GM19238 (cell line): Measurements from ENCODE around the gene NOM1.
A peak's percentile ranks its signal among the peaks of the same experiment; 100 is the strongest.

ENCODE experiments used
- DNase-seq: peaks from one replicate; pipeline ENCODE4 v3.0.0; 2011; ENCODE audit warnings: low spot score; ENCODE audit not compliant: insufficient read length

NOM1 gene

GRCh38 chr7:157004521-157005455, 55.3 kb downstream of the NOM1 start:
- DNase-seq = no peak

DNA sequence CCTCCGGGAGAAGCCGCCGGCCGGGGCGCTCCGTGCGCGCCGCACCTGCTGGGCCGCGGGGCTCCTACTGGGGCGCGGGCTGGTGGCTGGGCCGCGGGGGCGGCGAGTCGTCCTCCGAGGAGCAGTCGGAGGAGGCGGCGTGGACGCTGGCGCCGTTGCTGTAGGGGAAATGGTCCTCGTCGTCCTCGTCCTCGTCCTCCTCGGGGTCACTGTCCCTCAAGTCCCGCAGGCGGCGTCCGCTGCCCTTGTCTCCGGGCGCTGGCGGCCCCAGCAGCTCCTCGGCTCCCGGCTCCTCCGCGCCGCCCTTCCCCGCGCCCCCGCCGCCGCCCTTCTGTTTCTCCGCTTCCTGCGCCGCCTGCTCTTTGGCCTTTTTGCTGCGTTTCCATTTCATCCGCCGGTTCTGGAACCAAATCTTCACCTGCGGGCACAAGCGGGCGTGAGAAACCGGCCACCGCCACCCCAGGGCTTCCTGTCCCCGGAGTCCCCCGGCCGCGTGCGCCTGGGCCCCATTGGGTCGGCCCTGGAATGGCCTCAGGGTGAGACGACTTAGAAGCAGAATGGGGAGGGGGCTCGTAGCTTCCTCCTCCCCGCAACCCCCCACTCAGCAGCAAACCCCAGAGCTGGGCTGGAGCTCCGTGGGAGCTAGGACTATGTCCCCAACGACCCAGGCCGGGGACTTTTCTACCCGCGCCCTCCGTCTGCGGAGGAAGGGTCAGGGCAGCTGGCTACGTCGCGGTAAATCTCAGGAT, 56.1 kb downstream of the NOM1 start:
- no peak for DNase-seq

DNA sequence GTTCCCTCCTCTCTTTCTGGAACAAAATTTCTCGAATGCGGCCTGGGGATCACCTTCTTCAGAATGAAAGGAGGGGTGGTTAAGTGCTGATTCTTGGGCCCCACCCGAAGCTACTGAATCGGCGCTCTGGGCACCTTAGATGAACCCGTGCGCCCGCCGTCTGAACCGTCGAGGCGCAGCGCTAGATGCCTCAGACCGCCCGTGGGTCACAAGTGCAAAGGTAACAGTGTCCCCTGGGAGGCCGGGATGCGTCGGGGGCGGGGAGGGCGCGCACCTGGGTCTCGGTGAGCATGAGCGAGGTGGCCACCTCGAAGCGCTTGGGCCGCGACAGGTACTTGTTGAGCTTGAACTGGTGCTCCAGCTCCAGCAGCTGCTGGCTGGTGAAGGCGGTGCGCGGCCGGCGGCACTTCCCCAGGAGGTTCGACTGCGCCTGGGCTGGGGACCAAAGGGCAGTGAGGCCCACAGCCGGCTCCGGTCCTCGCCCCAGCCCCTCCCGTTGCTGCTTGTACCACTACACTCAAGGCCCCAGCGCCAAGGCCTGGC, 56.8 kb downstream of the NOM1 start:
- DNase-seq = no peak

DNA sequence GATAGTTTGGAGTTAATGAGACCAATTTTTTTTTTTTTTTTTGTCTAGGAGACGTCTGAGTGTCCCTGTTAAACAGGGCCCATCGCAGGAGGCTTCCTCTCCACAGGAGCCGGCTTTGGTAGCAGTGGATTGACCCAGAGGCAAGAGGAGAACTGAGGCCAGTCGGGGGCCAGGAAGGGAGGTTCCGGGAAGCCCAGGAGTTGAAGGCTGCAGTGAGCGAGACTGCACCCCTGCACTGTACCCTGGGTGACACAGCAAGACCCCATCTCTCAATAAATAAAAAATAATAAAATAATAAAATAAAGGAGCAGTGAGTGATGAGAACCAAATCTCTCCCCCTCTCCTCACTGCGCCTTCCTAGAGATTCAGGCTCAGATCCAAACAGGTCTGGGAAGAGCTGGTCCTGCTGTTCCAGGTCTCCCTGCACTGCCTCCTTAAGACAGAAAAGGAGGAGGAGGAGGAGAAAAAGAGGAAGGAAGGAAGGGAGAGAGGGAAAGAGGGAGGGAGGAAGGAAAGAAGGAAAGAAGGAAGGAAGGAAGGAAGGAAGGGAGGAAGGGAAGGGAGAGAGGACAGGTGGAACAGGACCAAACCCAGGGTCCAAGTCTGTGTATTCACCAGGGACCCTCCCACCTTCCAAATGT, 57.4 kb downstream of the NOM1 start:
- DNase-seq = no peak

GRCh38 chr7:157007470-157008066, 58.1 kb downstream of the NOM1 start:
- DNase-seq = no peak

GRCh38 chr7:157008206-157009169, 59.0 kb downstream of the NOM1 start:
- DNase-seq = no peak

GRCh38 chr7:157009170-157009777, 59.8 kb downstream of the NOM1 start:
- no peak for DNase-seq

DNA sequence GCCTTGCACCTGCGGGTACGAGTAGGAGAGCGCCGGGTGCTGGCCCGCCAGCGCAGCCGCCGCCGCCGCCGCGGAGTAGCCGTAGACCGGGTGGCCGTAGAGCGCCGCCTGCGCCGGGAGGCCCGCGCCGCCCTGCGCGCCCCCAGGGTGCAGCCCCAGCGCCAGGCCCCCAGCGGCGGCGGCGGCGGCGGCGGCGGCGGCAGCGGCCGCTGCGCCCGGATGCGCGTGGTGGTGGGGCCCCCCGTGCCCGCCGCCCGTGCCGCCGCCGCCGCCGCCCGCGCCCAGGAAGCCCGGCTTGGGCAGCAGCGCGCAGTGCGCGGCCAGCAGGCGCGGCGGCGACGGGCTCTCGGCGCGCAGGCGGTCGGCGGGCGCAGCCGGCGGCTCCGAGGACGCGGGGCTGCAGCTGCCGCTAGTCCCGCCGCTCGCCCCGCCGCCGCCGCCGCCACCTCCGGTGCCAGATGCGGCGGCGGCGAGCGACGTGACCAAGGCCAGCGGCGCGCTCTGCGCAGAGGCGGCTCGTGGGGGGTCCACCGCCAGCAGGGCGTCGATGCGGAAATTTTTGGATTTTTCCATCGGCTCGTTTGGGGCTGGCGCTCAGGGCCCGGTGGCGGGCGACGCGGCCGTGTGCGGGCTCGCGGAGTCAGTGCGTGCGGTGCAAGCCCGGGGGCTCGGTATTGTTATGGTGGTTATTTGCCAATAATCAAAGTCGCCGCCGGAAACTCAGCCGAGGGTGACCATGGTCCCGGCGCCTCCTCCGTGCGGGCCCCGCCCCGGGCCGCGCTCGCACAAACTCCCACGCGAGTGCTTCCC, 60.5 kb downstream of the NOM1 start:
- DNase-seq = no peak

GRCh38 chr7:157010588-157011332, 61.2 kb downstream of the NOM1 start, which contains the start of gene MNX1:
TSS of gene MNX1 (minus strand) at chr7:157010663. CDS start at chr7:157010350, 313 bp downstream.
- peak; percentile 97 for DNase-seq

DNA sequence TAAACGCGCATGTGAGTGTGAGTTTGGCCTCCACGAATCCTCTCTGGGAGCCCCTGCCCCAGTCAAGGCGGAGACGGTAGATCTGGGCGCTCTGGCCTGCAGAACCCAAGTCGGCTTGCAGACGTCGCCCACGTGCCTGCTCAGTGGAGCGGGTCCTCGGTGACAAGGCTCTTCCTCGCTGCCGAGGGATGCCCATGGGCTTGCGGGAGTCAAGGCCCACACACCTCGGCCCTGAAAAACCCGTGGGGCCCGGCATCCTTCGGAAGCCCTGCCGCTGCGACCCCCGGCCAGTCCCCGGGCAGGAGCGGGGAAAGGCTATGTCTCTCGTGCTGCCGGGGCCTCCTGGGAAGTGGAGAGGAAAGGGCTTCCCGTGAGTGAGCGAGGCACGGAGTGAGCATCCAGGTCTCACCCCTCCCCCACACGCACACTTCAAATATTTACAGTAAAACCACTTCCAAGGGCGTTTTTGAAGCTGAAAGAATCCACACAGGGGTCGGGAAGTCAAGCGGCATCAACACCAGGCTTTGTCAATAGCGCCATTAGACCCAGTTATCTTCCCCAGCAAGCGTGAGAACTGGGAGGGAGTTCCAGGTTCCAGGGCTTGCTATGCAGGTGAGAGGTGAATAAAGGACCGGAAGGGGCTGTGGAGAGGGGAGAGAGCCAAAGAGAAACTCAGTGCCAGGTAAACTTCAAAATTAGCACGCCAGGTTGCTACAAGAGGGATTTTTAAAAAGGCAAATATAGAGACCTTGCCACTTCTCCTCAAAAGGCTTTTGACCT, 62.0 kb downstream of the NOM1 start:
- DNase-seq = no peak

DNA sequence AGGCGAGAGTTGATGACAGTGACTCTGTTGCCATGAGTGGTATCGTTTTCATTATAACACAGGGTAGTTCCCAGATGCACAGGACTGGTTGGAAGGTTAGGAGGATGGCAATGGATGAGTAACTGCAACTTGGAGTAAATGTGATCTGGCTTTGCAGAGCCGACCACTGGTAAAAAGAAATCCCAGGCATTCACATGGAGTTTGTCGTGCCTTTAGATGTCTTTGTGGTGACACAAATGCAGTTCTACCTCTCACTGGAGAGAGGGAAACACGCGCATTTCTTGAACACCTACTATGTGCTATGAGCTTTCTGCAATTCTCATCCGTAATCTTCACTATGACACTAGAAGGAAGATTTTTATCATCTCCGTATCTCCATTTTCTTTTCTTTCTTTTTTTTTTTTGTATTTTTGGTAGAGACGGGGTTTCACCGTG, 62.6 kb downstream of the NOM1 start:
- no peak for DNase-seq

GRCh38 chr7:157013101-157013500, 63.6 kb downstream of the NOM1 start:
- DNase-seq = no peak

DNA sequence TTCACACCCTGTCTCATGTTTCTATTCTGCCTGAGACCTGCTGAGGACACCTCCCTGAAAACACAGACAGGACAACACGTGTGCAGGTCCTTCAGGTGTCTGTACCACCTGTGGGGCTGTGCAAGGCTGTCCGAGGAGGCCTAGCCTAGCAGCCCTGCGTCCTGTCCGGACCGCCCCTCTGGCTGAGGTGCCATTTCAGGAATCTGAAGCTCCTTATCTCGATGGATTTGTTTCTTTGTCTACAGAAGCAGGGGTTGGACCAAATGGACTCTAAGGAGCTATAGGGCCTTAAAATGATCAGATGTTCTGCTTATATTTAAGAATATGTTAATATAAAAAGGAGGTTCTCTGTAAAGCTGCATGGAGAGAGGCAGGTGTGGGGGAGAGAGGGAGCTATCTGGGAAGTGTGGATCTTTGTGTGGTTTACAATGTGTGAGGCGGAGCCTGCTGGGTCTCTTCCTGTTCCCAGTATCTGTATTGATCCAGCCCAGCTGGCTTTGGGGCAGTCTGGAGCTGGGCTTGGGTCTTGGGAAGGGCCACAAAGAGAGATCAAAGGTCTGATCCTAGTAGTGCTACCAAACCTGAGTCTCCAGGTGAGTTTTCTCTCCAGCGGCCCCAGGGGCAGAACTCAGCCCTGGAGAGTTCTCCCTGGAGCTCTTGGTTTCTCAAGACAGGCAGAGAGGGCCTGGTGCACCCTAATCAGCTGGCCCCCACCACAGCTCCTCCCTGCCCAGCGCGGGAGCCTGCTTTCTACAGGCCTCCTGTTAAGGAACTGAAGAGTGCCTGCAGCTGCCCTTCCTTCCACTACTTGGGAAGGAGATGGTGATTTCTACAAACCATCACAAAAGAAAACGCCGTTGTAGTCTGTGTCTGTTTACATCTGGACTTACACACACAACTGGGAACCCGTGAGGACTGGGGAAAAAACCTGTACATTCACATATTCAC, 64.4 kb downstream of the NOM1 start:
- no peak for DNase-seq

DNA sequence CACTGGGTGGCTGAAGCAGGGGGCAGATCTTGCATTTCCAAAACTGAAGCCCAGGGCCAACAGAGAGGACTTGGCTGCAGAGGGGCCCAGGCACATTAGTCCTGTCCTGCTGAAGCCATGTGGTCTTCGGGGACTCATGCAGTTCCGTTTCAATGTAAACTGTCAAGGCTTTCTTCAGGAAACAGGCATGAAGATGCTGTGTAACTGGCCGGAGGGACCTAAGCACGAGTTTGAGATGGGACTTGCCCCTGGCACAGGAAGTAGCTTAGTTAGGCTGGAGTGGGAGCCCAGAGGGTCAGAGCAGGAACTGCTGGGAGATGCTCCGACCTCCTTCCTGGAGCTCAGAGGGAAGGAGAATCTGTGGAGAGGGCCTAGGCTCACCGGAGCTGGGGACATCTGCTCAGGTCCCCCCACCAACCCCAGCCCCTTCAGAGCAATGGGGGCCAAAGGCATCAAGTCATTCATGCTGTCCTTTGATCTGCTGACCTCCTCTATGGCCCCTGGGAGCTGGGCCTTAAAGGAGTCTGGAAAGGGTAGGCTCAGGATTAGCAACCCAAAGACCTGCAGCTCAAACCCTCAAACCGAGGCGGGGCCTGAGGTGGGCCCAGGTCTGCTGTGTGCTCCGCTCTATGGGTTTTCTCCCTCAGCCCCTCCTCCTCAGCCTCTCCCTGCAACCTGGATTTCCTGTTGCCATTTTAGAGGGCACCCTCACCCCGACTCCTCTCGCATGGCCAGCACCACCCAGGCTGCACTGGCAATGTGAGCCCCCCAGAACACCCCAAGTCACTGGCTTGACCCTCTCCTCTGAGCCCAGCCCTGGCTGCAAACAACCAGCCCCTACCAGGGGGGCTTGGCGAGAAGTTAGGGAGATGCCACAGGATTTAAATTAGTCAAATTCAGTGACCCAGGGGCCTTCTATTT, 65.4 kb downstream of the NOM1 start:
- DNase-seq = no peak

DNA sequence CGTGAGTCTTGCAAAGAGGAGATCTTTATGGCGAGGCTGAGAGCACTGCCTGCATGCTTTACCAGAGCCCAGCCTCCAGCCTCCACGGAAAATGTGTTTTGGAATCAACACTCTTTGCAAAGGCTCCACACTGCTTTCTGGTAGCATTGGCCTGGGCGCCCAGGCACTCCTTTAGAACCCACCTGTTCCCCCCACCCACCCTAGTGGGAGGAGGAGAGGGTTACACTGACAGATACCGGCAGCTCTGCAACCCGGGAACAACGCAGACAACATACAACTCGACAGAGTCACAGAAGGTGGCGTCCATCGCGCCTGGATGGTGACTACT, 66.5 kb downstream of the NOM1 start:
- DNase-seq = no peak
